C4-2B (cell line): Measurements from ENCODE around the gene TBRG1.

Experiments
- ZFX ChIP-seq: fragments of 450-650 bp; IDR thresholded peaks from 2 replicates; pipeline ENCODE4 v1.6.1; 2017
- TF ChIP-seq, protein P1 (sequence below): fragments of 450-650 bp; conservative IDR thresholded peaks from 2 replicates; pipeline ENCODE4 v1.5.1; 2017; ENCODE audit warnings: mild to moderate bottlenecking

GRCh38 chr11:124583781-124584180 is 38.9 kb upstream of the TBRG1 start:
- TF ChIP-seq, protein P1, sequence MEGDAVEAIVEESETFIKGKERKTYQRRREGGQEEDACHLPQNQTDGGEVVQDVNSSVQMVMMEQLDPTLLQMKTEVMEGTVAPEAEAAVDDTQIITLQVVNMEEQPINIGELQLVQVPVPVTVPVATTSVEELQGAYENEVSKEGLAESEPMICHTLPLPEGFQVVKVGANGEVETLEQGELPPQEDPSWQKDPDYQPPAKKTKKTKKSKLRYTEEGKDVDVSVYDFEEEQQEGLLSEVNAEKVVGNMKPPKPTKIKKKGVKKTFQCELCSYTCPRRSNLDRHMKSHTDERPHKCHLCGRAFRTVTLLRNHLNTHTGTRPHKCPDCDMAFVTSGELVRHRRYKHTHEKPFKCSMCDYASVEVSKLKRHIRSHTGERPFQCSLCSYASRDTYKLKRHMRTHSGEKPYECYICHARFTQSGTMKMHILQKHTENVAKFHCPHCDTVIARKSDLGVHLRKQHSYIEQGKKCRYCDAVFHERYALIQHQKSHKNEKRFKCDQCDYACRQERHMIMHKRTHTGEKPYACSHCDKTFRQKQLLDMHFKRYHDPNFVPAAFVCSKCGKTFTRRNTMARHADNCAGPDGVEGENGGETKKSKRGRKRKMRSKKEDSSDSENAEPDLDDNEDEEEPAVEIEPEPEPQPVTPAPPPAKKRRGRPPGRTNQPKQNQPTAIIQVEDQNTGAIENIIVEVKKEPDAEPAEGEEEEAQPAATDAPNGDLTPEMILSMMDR = no peak
- no peak for TF ChIP-seq ZFX
